Mucosa of stomach (tissue), 1 donor: Measurements from ENCODE around the gene MGMT.
"Not testable (repeated sequence)": the region's sequence is repeated elsewhere in the genome, so short reads cannot be mapped to it uniquely, and the experiment has no call there.

ENCODE experiments used
- H3K27me3 ChIP-seq: one replicate; pipeline ENCODE4 v1.7.0; 2013; ENCODE audit warnings: mild to moderate bottlenecking, low read length; ENCODE audit not compliant: control insufficient read depth, insufficient read depth
- H3K36me3 ChIP-seq: one replicate; pipeline ENCODE4 v1.7.0; 2013; ENCODE audit warnings: low read length; ENCODE audit not compliant: control insufficient read depth, insufficient read depth
- H3K4me1 ChIP-seq: one replicate; pipeline ENCODE4 v1.7.0; 2013; ENCODE audit warnings: mild to moderate bottlenecking, low read length; ENCODE audit not compliant: control insufficient read depth, insufficient read depth
- H3K4me3 ChIP-seq: one replicate; pipeline ENCODE4 v1.7.0; 2013; ENCODE audit warnings: low read length
- H3K9ac ChIP-seq: one replicate; pipeline ENCODE4 v1.7.0; 2013; ENCODE audit warnings: mild to moderate bottlenecking, low read length, moderate library complexity
- H3K9me3 ChIP-seq: one replicate; pipeline ENCODE4 v1.7.0; 2013; ENCODE audit warnings: mild to moderate bottlenecking, low read length, moderate library complexity; ENCODE audit not compliant: control insufficient read depth
- donor health status: Pancreatic carcinoma.

MGMT gene

DNA sequence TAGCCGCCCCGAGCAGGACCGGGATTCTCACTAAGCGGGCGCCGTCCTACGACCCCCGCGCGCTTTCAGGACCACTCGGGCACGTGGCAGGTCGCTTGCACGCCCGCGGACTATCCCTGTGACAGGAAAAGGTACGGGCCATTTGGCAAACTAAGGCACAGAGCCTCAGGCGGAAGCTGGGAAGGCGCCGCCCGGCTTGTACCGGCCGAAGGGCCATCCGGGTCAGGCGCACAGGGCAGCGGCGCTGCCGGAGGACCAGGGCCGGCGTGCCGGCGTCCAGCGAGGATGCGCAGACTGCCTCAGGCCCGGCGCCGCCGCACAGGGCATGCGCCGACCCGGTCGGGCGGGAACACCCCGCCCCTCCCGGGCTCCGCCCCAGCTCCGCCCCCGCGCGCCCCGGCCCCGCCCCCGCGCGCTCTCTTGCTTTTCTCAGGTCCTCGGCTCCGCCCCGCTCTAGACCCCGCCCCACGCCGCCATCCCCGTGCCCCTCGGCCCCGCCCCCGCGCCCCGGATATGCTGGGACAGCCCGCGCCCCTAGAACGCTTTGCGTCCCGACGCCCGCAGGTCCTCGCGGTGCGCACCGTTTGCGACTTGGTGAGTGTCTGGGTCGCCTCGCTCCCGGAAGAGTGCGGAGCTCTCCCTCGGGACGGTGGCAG lies at the start of gene MGMT:
TSS of gene MGMT (plus strand) at position 539 of the 656 bp plus-strand sequence.
- Histone ChIP-seq H3K4me1 (peaks cover 6% of the 10 kb centered on the region), H3K4me3 (peak within 1 kb of the TSS; percentile 25), H3K27me3 (no peaks in the 10 kb centered on the region), H3K36me3 (no peaks in the 10 kb centered on the region), H3K9me3 (no peaks in the 10 kb centered on the region), H3K9ac (peak within 1 kb of the TSS; percentile 78)

- Histone ChIP-seq H3K9me3 (no peaks in the 10 kb centered on the region), H3K36me3 (no peaks in the 10 kb centered on the region), H3K27me3 (no peaks in the 10 kb centered on the region), H3K4me3 (no peak overlapping the region), H3K4me1 (no peaks in the 10 kb centered on the region), H3K9ac (no peak overlapping the region)
Measured at GRCh38 chr10:129417870-129418269, 49.2 kb upstream of the MGMT start.

DNA sequence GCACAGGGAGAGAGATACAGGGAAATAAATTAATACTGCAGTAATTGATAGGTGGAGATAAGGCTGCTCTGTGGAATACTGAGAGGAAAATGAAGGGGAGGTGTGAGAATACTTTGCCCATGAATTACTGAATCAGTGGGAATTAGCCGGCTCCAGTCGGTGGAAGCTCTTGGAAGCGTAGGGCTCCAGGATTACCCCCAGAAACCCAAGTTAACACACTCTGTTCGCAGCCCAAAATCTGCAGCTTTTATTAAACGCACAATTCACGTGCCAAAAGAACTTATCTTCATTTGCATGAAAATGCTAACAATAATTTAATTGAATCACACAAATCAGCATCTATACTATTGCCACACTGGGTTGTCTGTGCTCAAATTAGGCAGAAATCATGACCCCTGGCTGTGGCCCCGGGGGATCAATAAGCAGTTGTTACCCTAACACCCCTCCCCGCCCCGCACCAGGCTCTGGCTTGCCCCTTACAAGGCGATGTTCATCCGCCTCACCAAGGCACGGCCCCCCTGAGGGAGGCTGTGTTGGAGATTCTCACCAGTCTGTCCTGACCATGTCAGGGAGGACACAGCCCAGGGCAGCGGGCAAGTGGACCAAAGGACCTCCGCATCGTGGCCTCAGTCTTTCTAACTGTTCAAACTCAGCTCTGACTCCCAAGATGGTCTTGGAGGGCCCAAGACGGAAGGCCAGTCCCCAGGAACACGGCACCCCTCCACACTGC lies 48.4 kb upstream of the MGMT start:
- H3K27me3 ChIP-seq, result no peaks in the 10 kb centered on the region
- H3K4me1 ChIP-seq, result no peaks in the 10 kb centered on the region
- H3K9ac ChIP-seq, result no peak overlapping the region
- no peaks in the 10 kb centered on the region for H3K9me3 ChIP-seq
- no peak overlapping the region for H3K4me3 ChIP-seq
- H3K36me3 ChIP-seq, result no peaks in the 10 kb centered on the region

- Histone ChIP-seq H3K9ac (no peak overlapping the region), H3K4me1 (no peaks in the 10 kb centered on the region), H3K9me3 (no peaks in the 10 kb centered on the region), H3K27me3 (no peaks in the 10 kb centered on the region), H3K4me3 (no peak overlapping the region), H3K36me3 (no peaks in the 10 kb centered on the region)
Measured at GRCh38 chr10:129419397-129419796, 47.6 kb upstream of the MGMT start.

GRCh38 chr10:129421399-129422010 lies 45.5 kb upstream of the MGMT start:
- H3K36me3 ChIP-seq, result no peaks in the 10 kb centered on the region
- no peak overlapping the region for H3K4me3 ChIP-seq
- no peaks in the 10 kb centered on the region for H3K4me1 ChIP-seq
- H3K9me3 ChIP-seq, result no peaks in the 10 kb centered on the region
- H3K27me3 ChIP-seq, result no peaks in the 10 kb centered on the region
- no peak overlapping the region for H3K9ac ChIP-seq

GRCh38 chr10:129424978-129425377 lies 42.1 kb upstream of the MGMT start:
- H3K9ac ChIP-seq, result no peak overlapping the region
- no peaks in the 10 kb centered on the region for H3K27me3 ChIP-seq
- no peaks in the 10 kb centered on the region for H3K36me3 ChIP-seq
- H3K4me3 ChIP-seq, result no peak overlapping the region
- H3K9me3 ChIP-seq, result no peaks in the 10 kb centered on the region
- no peaks in the 10 kb centered on the region for H3K4me1 ChIP-seq

DNA sequence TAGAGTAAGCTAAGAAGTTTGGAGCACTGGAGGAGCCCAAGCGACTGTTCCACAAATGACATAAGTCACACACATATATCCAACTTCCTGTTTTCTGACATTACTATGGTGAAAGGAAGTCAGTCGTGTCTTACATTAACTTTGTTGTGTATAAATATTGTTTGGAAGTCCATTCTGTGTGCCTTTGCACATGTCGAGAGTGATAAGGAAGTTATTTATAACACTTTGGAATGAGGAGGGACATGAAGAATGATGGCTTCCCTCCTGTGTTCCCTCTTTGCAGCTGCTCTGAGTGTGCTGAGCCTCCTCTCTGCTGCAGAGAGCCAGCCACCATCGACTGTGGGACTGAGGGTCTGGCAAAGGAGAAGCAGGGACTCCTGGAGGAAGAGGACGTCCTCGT lies 40.4 kb upstream of the MGMT start:
- Histone ChIP-seq H3K27me3 (no peaks in the 10 kb centered on the region), H3K4me3 (no peak overlapping the region), H3K4me1 (no peaks in the 10 kb centered on the region), H3K36me3 (no peaks in the 10 kb centered on the region), H3K9me3 (no peaks in the 10 kb centered on the region), H3K9ac (no peak overlapping the region)

DNA sequence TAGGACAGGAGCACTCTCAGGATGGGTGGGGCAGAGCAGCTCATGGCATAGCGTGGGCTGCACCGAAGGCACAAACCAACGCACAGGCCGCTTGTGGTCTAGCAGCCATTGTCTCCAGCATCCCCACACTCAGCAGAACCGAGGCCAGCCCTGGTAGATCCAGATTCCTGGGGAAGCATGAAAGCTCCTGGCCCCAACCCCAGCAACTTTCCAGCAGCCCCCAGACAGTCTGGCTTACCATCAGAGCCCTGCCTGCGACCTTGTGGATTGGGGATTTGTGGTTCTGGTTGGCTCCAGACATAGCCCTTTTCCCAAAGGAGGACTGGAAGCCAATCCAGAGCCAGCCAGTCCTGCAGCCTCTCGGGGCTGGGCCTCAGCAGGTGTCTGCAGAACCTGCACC lies 33.8 kb upstream of the MGMT start:
- no peak overlapping the region for H3K9ac ChIP-seq
- no peaks in the 10 kb centered on the region for H3K36me3 ChIP-seq
- H3K4me1 ChIP-seq, result no peaks in the 10 kb centered on the region
- H3K9me3 ChIP-seq, result no peaks in the 10 kb centered on the region
- H3K4me3 ChIP-seq, result no peak overlapping the region
- no peaks in the 10 kb centered on the region for H3K27me3 ChIP-seq

GRCh38 chr10:129435724-129436123 lies 31.3 kb upstream of the MGMT start:
- H3K9ac ChIP-seq, H3K36me3 ChIP-seq, H3K4me3 ChIP-seq, H3K27me3 ChIP-seq, H3K4me1 ChIP-seq, H3K9me3 ChIP-seq: not testable (repeated sequence)

GRCh38 chr10:129438024-129438423 lies 29.0 kb upstream of the MGMT start:
- H3K9ac ChIP-seq, result no peak overlapping the region
- no peaks in the 10 kb centered on the region for H3K4me1 ChIP-seq
- no peak overlapping the region for H3K4me3 ChIP-seq
- H3K27me3 ChIP-seq, result no peaks in the 10 kb centered on the region
- H3K36me3 ChIP-seq, result no peaks in the 10 kb centered on the region
- no peaks in the 10 kb centered on the region for H3K9me3 ChIP-seq

DNA sequence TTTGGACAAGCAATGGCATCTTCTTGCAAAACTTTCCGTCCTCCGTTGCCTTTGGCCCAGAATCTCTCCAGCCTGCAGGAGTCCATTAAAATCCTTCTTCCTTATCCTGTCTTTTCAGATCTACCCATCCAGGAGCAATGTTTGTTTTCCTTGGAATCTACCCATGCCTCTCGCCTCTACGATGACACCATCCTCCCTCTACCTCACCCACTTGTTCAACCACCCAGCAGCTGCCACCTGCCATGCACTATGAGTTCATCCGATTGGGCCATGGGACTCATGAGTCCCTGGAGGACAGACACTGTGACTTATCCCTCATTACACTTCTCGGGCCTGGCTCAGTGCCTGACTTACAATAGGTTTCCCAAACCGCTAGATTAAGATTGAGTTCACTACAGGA lies 26.8 kb upstream of the MGMT start:
- Histone ChIP-seq H3K36me3 (no peaks in the 10 kb centered on the region), H3K27me3 (no peaks in the 10 kb centered on the region)

GRCh38 chr10:129440722-129441316 lies 26.2 kb upstream of the MGMT start:
- no peaks in the 10 kb centered on the region for H3K9me3 ChIP-seq
- H3K27me3 ChIP-seq, result no peaks in the 10 kb centered on the region
- H3K36me3 ChIP-seq, result no peaks in the 10 kb centered on the region
- no peak overlapping the region for H3K9ac ChIP-seq
- H3K4me3 ChIP-seq, result no peak overlapping the region
- H3K4me1 ChIP-seq, result no peaks in the 10 kb centered on the region

More for the DNA sequence above, 26.8 kb upstream of the MGMT start:
- Histone ChIP-seq H3K9me3 (no peaks in the 10 kb centered on the region), H3K4me3 (no peak overlapping the region), H3K9ac (no peak overlapping the region), H3K4me1 (no peaks in the 10 kb centered on the region)
